Right renal cortex interstitium (tissue), 3 donors: Measurements from ENCODE around the gene PREX1. TPM values are rescaled to one million over a fixed set of nuclear protein-coding genes. Genes with fewer than 3 reads are reported as not detected.
"Not testable (repeated sequence)": the region's sequence is repeated elsewhere in the genome, so short reads cannot be mapped to it uniquely, and the experiment has no call there.

ENCODE experiments used
- DNase-seq, 3 donors: peaks; one replicate each; pipeline ENCODE4 v3.0.0-alpha.2; 2013; ENCODE audit warnings: low read depth in 3 of 3, low spot score in 2 of 3
- polyA plus RNA-seq, 3 donors: library from polyadenylated mRNA; unstranded; fragments of 120-200 nt; gene quantifications; one replicate each; pipeline ENCODE4 v1.2.1, GENCODE V29; 2013; ENCODE audit not compliant: insufficient read length in 3 of 3

PREX1 gene
- polyA plus RNA-seq, 3 donors, result 12.8 to 15.3 (median 13.9) TPM

GRCh38 chr20:48777821-48778220 lies 50.0 kb downstream of the PREX1 start:
- no peak for DNase-seq

- no peak for DNase-seq
Measured at GRCh38 chr20:48777005-48777404, 50.8 kb downstream of the PREX1 start.

- DNase-seq, result no peak
Measured at GRCh38 chr20:48776306-48776705, 51.5 kb downstream of the PREX1 start.

GRCh38 chr20:48775545-48775944 lies 52.3 kb downstream of the PREX1 start:
- DNase-seq, result not testable (repeated sequence)

GRCh38 chr20:48774696-48775095 lies 53.1 kb downstream of the PREX1 start:
- DNase-seq, result no peak

GRCh38 chr20:48773837-48774418 lies 53.9 kb downstream of the PREX1 start:
- DNase-seq, result no peak

- DNase-seq, result no peak
Measured at GRCh38 chr20:48772183-48772976, 55.4 kb downstream of the PREX1 start.

GRCh38 chr20:48771542-48771941 lies 56.3 kb downstream of the PREX1 start:
- peak in 2 of 3 donors; percentile 27 to 38 for DNase-seq

GRCh38 chr20:48770700-48771442 lies 56.9 kb downstream of the PREX1 start:
- DNase-seq, result no peak

- DNase-seq, result no peak
Measured at GRCh38 chr20:48769069-48769983, 58.5 kb downstream of the PREX1 start.

GRCh38 chr20:48766961-48767960 lies 60.5 kb downstream of the PREX1 start:
- DNase-seq, result no peak

GRCh38 chr20:48766205-48766604 lies 61.6 kb downstream of the PREX1 start:
- DNase-seq, result no peak

- DNase-seq, result no peak
Measured at GRCh38 chr20:48765359-48765758, 62.4 kb downstream of the PREX1 start.

GRCh38 chr20:48763216-48763914 lies 64.4 kb downstream of the PREX1 start:
- no peak for DNase-seq

- no peak for DNase-seq
Measured at GRCh38 chr20:48761874-48762273, 65.9 kb downstream of the PREX1 start.

- no peak for DNase-seq
Measured at GRCh38 chr20:48761023-48761785, 66.6 kb downstream of the PREX1 start.

- DNase-seq, result no peak
Measured at GRCh38 chr20:48760403-48760983, 67.3 kb downstream of the PREX1 start.
